ENCODE results near the gene GSTA3. TPM values are rescaled to one million over a fixed set of nuclear protein-coding genes. Genes with fewer than 3 reads are reported as not detected.
"Not testable (repeated sequence)": the region's sequence is repeated elsewhere in the genome, so short reads cannot be mapped to it uniquely, and the experiment has no call there.

The GSTA3 gene
- polyA plus RNA-seq, 1 donor = not detected

GRCh38 chr6:52910091-52910490, 593 bp upstream of the GSTA3 start:
- no peak for DNase-seq

- DNase-seq = no peak
These were observed 367 bp downstream of the GSTA3 start for GRCh38 chr6:52909131-52909530.

- no peak for DNase-seq
These were observed 972 bp downstream of the GSTA3 start for GRCh38 chr6:52908526-52908925.

DNA sequence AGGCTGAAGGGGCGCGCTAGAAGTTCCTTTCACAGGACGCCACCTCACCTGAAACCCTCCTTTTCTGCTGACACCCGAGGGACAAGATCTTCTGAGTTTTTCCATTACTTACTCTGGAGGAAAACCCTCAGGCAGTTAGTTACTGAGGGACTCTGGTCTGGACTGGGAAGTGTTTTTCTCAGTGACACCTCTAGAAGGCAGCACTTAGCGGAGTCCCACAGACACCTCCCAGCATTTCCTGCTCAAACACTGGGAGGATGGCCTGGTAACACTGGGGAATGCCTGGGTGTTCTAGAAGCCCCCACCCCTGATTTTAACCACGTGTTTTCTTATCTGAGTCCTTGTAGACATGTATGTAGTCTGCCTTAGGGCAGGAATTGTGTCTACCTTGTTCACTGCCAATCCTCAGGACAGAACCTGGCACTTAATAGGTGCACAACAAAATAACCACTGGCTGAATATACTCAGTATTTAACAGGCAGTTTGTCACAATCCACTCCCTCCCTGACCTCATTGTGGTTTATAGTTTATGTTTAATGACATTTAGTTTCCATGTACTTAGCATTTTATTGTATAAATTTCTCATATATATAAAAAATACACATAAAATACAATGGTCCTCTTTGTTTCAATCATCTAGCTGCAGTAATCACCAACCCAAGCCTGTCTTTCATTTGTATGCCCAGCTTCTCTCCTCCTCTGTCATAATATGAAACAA, 4.8 kb downstream of the GSTA3 start:
- DNase-seq = no peak

- DNase-seq = no peak
These were observed 9.0 kb downstream of the GSTA3 start for GRCh38 chr6:52900536-52900935.

GRCh38 chr6:52895790-52896189, 13.7 kb downstream of the GSTA3 start:
- DNase-seq = not testable (repeated sequence)

DNA sequence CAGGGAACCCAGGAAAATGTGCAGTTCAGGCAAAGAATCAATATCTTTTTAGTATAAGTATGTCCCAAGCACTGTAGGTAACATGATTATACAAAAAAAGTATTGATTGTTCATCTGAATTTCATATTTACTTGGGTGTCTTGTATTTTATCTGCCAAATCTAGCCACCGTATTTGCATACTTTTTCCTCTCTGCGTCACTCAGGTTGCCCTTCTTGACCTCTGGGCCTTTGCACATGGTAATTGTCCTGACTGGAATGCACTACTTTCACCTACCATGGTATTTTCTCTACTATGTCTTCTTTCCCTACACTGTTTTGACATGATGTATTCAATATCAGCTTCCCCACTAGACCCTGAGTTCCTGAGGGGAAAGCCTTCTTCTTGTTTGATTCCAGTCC, 15.2 kb downstream of the GSTA3 start:
- DNase-seq = no peak

GRCh38 chr6:52893803-52894202, 15.7 kb downstream of the GSTA3 start:
- no peak for DNase-seq

GRCh38 chr6:52893221-52893620, 16.3 kb downstream of the GSTA3 start:
- DNase-seq = no peak

DNA sequence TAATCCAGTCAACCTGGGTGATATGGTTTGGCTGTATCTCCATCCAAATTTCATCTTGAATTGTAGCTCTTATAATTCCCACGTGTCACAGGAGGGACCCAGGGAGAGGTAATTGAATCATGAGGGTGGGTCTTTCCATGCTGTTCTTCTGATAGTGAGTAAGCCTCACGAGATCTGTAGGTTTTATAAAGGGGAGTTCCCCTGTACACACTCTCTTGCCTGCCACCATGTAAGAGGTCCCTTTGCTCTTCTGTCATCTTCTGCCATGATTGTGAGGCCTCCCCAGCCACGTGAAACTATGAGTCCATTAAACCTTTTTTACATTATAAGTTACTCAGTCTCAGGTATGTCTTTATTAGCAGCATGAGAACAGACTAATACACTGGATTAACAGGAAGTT, 19.5 kb downstream of the GSTA3 start:
- DNase-seq = no peak

- no peak for DNase-seq
These were observed 21.5 kb downstream of the GSTA3 start for GRCh38 chr6:52887910-52888524.

DNA sequence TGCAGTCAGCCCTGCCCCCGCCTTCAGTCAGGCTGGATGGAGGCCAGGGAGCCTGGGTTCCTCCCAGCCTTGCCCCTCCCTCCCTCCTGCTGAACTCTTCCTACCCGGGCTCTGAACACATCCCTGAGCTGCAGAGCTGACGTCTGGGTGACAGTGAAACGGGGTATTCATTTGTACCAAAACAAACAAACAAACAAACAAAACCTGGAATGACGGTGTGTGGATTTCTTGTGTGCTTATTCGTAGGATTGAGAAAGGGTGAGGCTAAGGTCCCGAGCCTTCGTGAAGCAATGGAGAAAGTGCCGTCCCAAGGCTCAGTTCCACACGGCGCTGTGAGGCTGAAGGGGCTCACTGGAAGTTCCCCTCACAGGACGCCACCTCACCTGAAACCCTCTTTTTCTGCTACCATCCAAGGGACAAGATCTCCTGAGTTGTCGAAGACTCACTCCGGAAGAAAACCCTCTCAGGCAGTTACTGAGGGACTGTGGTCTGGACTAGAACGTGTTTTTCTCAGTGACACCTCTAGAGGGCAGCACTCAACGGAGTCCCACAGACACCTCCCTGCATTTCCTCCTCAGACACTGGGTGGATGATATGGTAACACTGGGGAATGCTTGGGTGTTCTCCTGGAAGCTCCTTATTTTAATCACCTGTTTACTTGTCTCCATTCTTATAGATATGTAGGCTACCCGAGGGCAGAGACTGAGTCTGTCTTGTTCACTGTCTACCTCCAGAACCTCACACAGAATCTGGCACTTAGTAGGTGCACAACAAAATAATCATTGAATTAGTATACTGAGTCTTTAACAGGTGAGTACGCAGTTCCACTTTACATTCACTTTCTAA, 27.3 kb downstream of the GSTA3 start:
- DNase-seq = peak; percentile 65

DNA sequence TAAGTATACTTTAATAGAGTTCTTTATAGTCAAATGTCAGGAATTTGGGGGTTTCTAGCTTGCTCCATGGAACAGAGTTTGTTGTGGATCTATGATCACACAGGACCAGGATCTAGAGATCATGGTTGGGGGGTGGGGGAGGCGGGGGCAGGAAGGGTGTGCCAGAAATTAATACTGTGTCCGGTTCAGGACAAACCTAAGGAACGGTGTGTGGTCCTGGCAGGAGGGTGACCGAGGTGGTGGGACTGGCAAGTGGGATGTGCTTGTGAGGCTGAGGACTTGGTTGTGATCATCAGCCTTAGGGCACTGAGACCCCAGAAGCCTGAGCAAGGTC, 27.9 kb downstream of the GSTA3 start:
- no peak for DNase-seq

- no peak for DNase-seq
These were observed 31.7 kb downstream of the GSTA3 start for GRCh38 chr6:52877786-52878185.

GRCh38 chr6:52877168-52877567, 32.3 kb downstream of the GSTA3 start:
- DNase-seq = no peak

DNA sequence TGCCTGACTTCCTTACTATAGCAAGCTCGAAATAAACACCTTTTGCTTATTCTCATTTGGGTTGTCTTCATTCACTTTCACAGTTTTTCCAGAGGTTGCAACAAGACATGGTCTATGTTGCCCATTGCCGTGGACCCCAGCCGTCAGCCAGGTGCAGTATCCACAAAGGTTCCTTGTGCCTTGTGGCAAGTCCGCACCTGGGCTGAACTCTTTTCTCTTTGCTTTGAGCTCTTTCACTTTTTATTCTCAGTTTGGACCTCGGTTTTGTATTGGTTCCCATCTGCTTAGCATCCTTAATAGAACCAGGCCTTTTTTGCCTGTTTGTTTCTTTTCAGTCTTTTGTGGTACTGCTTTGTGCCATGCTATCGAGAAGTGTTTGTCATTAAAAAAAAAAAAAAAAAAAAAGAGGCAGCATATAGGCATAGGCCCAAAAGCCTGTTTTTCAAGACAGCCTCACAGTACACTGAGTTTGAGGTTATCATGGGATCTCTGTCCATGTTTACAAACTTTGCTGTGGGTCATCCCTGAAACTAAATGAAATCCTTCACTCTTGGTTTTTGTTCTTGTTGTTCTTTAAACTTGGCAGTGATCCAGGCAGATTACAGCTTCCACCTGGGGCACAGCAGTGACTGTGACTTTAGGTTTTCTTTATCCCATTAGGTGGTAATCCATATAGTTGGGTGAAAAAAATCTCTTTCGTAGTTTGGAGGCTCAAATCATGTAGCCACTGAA, 33.3 kb downstream of the GSTA3 start:
- no peak for DNase-seq

GRCh38 chr6:52872031-52872430, 37.5 kb downstream of the GSTA3 start:
- no peak for DNase-seq

- no peak for DNase-seq
These were observed 37.9 kb downstream of the GSTA3 start for GRCh38 chr6:52871621-52872020.

- not testable (repeated sequence) for DNase-seq
These were observed 39.0 kb downstream of the GSTA3 start for GRCh38 chr6:52870335-52871091.

GRCh38 chr6:52868899-52869298, 40.6 kb downstream of the GSTA3 start:
- not testable (repeated sequence) for DNase-seq

DNA sequence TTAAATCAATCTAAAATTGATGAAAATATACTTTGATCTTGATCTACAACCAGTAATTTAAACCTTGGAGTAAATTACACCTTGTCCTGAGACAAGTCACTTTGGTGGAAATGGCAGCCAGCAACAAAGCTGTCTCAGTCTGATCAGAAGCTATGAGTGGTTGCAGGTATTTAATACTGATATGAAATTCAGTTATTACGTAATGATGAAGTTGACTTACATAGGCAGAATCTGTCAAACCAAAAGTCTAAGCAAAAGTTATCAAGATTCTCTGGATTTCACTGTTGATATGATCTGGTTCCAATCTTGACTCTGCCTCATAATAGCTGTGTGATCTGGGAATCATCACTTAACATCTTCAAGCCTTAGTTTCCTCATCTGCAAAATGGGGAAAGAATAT, 41.3 kb downstream of the GSTA3 start:
- no peak for DNase-seq

- DNase-seq = not testable (repeated sequence)
These were observed 48.3 kb downstream of the GSTA3 start for GRCh38 chr6:52861151-52861550.

Data from hindlimb muscle (tissue), 1 donor.